Body of pancreas (tissue), 4 donors: ENCODE results near the gene ANKZF1.

Experiments
- POLR2A ChIP-seq, 3 donors: fragments of 450-650 bp; IDR thresholded peaks; one replicate each; pipeline ENCODE4 v1.6.1; 2016; ENCODE audit warnings: antibody characterized with exemption in 3 of 3, mild to moderate bottlenecking in 2 of 3
- TF ChIP-seq, protein P1 (sequence below), 7 experiments: fragments of 450-650 bp in 4 of 7; fragments of 200-600 bp in 3 of 7; sonication (generic) in 3 of 7; IDR thresholded peaks; one replicate each; pipeline ENCODE4 v1.5.1; 2016 to 2019; ENCODE audit warnings: antibody characterized with exemption in 7 of 7

DNA sequence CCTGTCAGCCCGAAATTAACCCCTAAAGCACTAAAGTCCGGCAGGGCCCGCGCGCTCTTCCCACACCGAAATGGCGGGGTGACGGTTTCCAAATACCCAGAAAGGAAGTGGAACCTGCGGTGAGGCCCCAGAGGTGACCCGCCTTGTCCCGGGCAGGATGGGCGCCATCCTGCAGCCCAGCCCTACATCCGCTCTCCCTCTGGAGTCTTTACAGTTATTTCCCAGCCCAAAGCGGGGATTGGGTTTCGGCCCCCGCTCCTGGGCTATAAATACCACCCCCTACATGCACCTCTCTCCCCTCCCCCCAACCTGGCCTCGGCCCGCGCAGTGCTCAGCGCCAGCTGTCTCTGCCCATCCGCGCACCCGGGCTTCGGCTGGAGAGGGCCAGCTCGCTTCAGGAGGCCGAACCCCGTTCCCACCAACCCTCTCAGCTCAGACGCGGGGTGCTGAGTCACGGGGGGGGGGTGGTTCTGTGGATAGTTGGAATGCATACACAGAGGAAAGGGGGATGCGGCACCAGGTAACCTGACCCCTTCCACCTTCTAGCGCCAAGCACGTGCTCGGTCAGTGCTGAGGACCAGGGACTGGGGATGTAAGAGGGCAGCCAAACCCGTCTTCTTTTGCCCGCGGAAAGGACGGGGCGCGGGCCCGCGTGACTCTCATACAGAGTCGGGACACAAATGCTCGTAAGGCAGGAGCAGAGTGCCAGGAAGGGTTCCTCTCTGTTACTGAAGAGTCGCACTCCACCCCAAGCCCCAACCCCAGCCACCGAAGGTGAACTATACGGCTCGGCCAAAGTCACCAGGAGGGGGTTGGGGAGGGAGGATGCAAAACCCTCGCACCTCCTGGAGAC, 23.5 kb downstream of the ANKZF1 start, which contains the start of gene TUBA4B:
- TF ChIP-seq, protein P1, sequence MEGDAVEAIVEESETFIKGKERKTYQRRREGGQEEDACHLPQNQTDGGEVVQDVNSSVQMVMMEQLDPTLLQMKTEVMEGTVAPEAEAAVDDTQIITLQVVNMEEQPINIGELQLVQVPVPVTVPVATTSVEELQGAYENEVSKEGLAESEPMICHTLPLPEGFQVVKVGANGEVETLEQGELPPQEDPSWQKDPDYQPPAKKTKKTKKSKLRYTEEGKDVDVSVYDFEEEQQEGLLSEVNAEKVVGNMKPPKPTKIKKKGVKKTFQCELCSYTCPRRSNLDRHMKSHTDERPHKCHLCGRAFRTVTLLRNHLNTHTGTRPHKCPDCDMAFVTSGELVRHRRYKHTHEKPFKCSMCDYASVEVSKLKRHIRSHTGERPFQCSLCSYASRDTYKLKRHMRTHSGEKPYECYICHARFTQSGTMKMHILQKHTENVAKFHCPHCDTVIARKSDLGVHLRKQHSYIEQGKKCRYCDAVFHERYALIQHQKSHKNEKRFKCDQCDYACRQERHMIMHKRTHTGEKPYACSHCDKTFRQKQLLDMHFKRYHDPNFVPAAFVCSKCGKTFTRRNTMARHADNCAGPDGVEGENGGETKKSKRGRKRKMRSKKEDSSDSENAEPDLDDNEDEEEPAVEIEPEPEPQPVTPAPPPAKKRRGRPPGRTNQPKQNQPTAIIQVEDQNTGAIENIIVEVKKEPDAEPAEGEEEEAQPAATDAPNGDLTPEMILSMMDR (IDR thresholded peaks at IDR 0.05) = no peak
- no peak for TF ChIP-seq POLR2A (IDR thresholded peaks at IDR 0.05)
